CD8-positive, alpha-beta memory T cell (primary cell): ENCODE measurements around the gene PRPF6. TPM values are rescaled to one million over a fixed set of nuclear protein-coding genes. Genes with fewer than 3 reads are reported as not detected.
"Not testable (repeated sequence)": the region's sequence is repeated elsewhere in the genome, so short reads cannot be mapped to it uniquely, and the experiment has no call there.

ENCODE experiments used
- CTCF ChIA-PET: fragments of 350-600 bp; sonication (Branson Sonifier 250); formaldehyde crosslinking; loops from one replicate; lab custom pipeline; 2021; ENCODE audit warnings: antibody characterized with exemption; lab: Charles Lee
- POLR2A ChIA-PET: fragments of 350-600 bp; sonication (Branson Sonifier 250); formaldehyde crosslinking; loops from one replicate; lab custom pipeline; 2021; ENCODE audit warnings: antibody characterized with exemption; lab: Charles Lee
- DNase-seq, 5 donors: peaks; one replicate each; pipeline versions ENCODE4 v3.0.0 to v3.0.0-alpha.2; 2020 to 2022; ENCODE audit warnings: mixed read lengths in 1 of 5
- H3K27ac ChIP-seq: one replicate; pipeline ENCODE4 v1.7.0; 2013; ENCODE audit warnings: low read depth, mild to moderate bottlenecking, low read length, moderate library complexity
- H3K27me3 ChIP-seq: 2 replicates; pipeline ENCODE4 v1.7.0; 2013; ENCODE audit warnings: low read length, mild to moderate bottlenecking; ENCODE audit not compliant: insufficient read depth, poor library complexity, severe bottlenecking
- H3K36me3 ChIP-seq: 2 replicates; pipeline ENCODE4 v1.7.0; 2013; ENCODE audit warnings: mild to moderate bottlenecking, low read length, moderate library complexity; ENCODE audit not compliant: insufficient read depth
- H3K4me1 ChIP-seq: 2 replicates; pipeline ENCODE4 v1.7.0; 2013; ENCODE audit warnings: mild to moderate bottlenecking, low read length, moderate library complexity; ENCODE audit not compliant: insufficient read depth
- H3K4me3 ChIP-seq: 2 replicates; pipeline ENCODE4 v1.7.0; 2013; ENCODE audit warnings: mild to moderate bottlenecking, low read length
- H3K9me3 ChIP-seq: 2 replicates; pipeline ENCODE4 v1.7.0; 2013; ENCODE audit warnings: mild to moderate bottlenecking, low read length
- H3K27ac Mint-ChIP-seq, 8 donors: one replicate each; pipeline ENCODE4 v1.8.0; 2020 to 2021; ENCODE audit warnings: mixed read lengths in 8 of 8, mild to moderate bottlenecking in 6 of 8, inconsistent platforms in 3 of 8, moderate library complexity in 3 of 8
- H3K27me3 Mint-ChIP-seq, 2 donors: one replicate each; pipeline ENCODE4 v1.8.0; 2020 to 2021; ENCODE audit warnings: mixed read lengths in 2 of 2, mild to moderate bottlenecking in 1 of 2, moderate library complexity in 1 of 2
- H3K36me3 Mint-ChIP-seq, 3 donors: one replicate each; pipeline ENCODE4 v1.8.0; 2020 to 2021; ENCODE audit warnings: mixed read lengths in 3 of 3, inconsistent platforms in 1 of 3, mild to moderate bottlenecking in 1 of 3
- H3K4me1 Mint-ChIP-seq, 3 donors: one replicate each; pipeline ENCODE4 v1.8.0; 2020 to 2021; ENCODE audit warnings: mixed read lengths in 3 of 3, inconsistent platforms in 1 of 3, mild to moderate bottlenecking in 1 of 3
- H3K4me3 Mint-ChIP-seq, 7 donors: one replicate each; pipeline ENCODE4 v1.8.0; 2020 to 2021; ENCODE audit warnings: mixed read lengths in 7 of 7, mild to moderate bottlenecking in 6 of 7, moderate library complexity in 4 of 7, inconsistent platforms in 2 of 7
- H3K9me3 Mint-ChIP-seq, 5 donors: one replicate each; pipeline ENCODE4 v1.8.0; 2020 to 2022; ENCODE audit warnings: mixed read lengths in 5 of 5, mild to moderate bottlenecking in 3 of 5, moderate library complexity in 2 of 5, inconsistent platforms in 1 of 5
- polyA plus RNA-seq: library from polyadenylated mRNA; unstranded; fragments of 300-500 nt; fragmentation: Illumina TruSeq; gene quantifications from one replicate; pipeline ENCODE4 v1.2.3, GENCODE V29; 2021
- total RNA-seq, 2 experiments: library from RNA; stranded (reverse); gene quantifications; one replicate each; pipeline ENCODE4 v1.2.3, GENCODE V29; 2021

PRPF6 gene
- total and polyA plus RNA-seq, 3 experiments from 2014 or later: 76.2 to 97.1 (median 78.3) TPM

GRCh38 chr20:63959699-63960075 is 21.2 kb upstream of the PRPF6 start:
- no peak overlapping the region for H3K4me3 ChIP-seq
- H3K36me3 ChIP-seq: no peaks in the 10 kb centered on the region
- Mint-ChIP-seq H3K27me3 (peaks cover 0 to 1% of the 10 kb centered on the region in 2 donors), H3K36me3 (peaks cover 0 to 34% (median 0%) of the 10 kb centered on the region in 3 donors), H3K4me1 (peaks cover 6 to 20% (median 9%) of the 10 kb centered on the region in 3 donors), H3K4me3 (peak overlapping the region in 1 of 7 donors; percentile 9), H3K9me3 (no peaks in the 10 kb centered on the region), H3K27ac (no peak overlapping the region)
- no peaks in the 10 kb centered on the region for H3K27me3 ChIP-seq
- ChIA-PET CTCF (no interaction called here), POLR2A (no interaction called here)
- H3K9me3 ChIP-seq: no peaks in the 10 kb centered on the region
- DNase-seq: no peak
- H3K4me1 ChIP-seq: peaks cover 16% of the 10 kb centered on the region
- no peak overlapping the region for H3K27ac ChIP-seq

GRCh38 chr20:63960654-63961621 is 20.0 kb upstream of the PRPF6 start:
- Mint-ChIP-seq H3K27ac (peak overlapping the region in 2 of 8 donors; percentile 50), H3K4me1 (peaks cover 0 to 14% (median 6%) of the 10 kb centered on the region in 3 donors), H3K36me3 (peaks cover 0 to 34% (median 0%) of the 10 kb centered on the region in 3 donors), H3K4me3 (peak overlapping the region in 1 of 7 donors; percentile 56)
- H3K27ac ChIP-seq, H3K4me3 ChIP-seq, H3K9me3 ChIP-seq, H3K4me1 ChIP-seq, DNase-seq, H3K27me3 ChIP-seq, H3K9me3 Mint-ChIP-seq, H3K27me3 Mint-ChIP-seq, POLR2A ChIA-PET, H3K36me3 ChIP-seq: not testable (repeated sequence)
- CTCF ChIA-PET: interaction anchor here (0.9 kb wide), 1 partner anchor 19 kb away, joined by 4 read pairs; the partner anchor contains the start of gene PRPF6

GRCh38 chr20:63961664-63962425 is 19.1 kb upstream of the PRPF6 start:
- Histone ChIP-seq H3K36me3 (no peaks in the 10 kb centered on the region), H3K4me1 (peaks cover 7% of the 10 kb centered on the region), H3K4me3 (no peak overlapping the region), H3K9me3 (no peaks in the 10 kb centered on the region), H3K27me3 (no peaks in the 10 kb centered on the region), H3K27ac (no peak overlapping the region)
- ChIA-PET CTCF (interaction anchor here (0.6 to 1.0 kb wide), 3 partner anchors 18 to 121 kb away, joined by 3 to 4 read pairs (median 4); partner anchors contain the start of gene PRPF6), POLR2A (no interaction called here)
- peaks cover 0 to 11% (median 4%) of the 10 kb centered on the region in 3 donors for H3K4me1 Mint-ChIP-seq
- H3K9me3 Mint-ChIP-seq: peaks cover 0 to 3% (median 0%) of the 10 kb centered on the region in 5 donors
- H3K27me3 Mint-ChIP-seq: peaks cover 0 to 1% of the 10 kb centered on the region in 2 donors
- peaks cover 0 to 41% (median 0%) of the 10 kb centered on the region in 3 donors for H3K36me3 Mint-ChIP-seq
- H3K27ac Mint-ChIP-seq: peak overlapping the region in 1 of 8 donors; percentile 50
- no peak for DNase-seq
- peak overlapping the region in 2 of 7 donors; percentile 13 to 56 for H3K4me3 Mint-ChIP-seq

DNA sequence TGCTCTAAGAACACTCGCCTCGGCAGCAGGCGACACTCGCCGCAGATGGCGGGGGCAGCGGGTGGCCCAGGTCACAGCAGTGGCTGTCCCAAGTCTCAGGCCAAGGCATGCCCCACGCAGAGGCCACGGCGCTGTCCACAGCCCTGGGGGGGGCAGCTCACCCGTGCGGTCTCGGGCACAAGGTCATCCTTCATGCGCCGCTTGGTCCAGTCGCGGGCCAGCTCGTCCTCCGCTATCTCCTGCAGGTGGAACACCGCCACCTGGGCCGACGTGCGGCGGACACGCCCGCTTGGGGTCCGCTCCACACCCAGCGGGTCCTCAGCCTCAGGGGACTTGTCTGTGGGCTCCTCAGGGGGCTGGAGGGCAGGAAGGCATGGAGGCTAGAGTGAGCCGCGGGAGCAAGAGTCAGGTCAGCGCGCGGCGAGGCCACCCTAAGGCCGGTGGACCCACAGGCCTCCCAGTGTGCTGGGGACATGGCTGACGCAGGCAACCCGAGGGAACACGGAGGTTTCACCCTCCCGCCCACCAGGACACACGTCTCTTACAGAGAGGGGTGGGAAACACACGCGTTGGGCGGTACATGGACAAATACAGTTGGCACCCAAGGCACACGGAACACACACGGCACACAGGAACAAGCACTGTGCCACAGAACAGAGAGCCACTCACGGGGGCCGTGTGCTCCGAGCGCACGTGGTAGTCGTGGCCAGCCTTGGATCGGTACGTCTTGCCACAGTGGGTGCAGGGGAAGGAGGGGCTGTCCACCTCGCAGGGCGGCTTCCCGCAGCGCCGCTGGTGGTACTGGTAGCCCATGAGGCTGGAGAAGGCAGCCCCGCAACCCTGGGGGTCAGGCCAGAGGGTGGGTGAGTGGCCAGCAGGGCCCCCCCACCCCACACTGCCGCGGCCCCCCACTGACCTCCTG is 18.2 kb upstream of the PRPF6 start:
- peaks cover 3% of the 10 kb centered on the region for H3K36me3 ChIP-seq
- no peak for DNase-seq
- no peaks in the 10 kb centered on the region for H3K4me1 ChIP-seq
- no peak overlapping the region for H3K27ac ChIP-seq
- H3K36me3 Mint-ChIP-seq: peaks cover 0 to 42% (median 0%) of the 10 kb centered on the region in 3 donors
- peaks cover 0 to 3% (median 0%) of the 10 kb centered on the region in 3 donors for H3K4me1 Mint-ChIP-seq
- ChIA-PET CTCF (interaction anchor here (0.6 to 1.0 kb wide), 2 partner anchors 76 to 120 kb away, joined by 3 to 4 read pairs; no protein-coding TSS in a partner anchor), POLR2A (no interaction called here)
- no peak overlapping the region for H3K27ac Mint-ChIP-seq
- no peak overlapping the region for H3K4me3 Mint-ChIP-seq
- H3K27me3 ChIP-seq: no peaks in the 10 kb centered on the region
- H3K9me3 Mint-ChIP-seq: peaks cover 0 to 3% (median 0%) of the 10 kb centered on the region in 5 donors
- H3K9me3 ChIP-seq: no peaks in the 10 kb centered on the region
- peaks cover 0 to 1% of the 10 kb centered on the region in 2 donors for H3K27me3 Mint-ChIP-seq
- H3K4me3 ChIP-seq: no peak overlapping the region

DNA sequence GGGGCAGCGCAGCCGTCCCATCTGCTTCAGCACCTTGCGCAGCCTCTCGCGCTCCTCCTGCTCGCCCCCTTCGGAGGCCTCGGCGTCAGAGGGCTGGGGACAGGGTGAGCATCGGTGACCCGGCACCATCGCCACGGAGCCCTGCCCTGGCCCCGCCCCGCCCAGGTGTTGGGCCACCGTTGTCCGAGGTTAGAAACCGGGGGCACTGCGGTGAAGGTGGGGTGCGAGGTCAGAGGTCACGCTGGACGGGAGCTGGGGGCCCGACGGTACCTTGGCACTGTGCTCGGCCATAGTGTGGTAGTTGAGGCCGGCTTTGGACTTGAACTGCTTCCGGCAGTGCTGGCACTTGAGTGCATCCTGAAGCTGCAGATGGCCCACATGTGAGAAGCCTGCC is 17.6 kb upstream of the PRPF6 start:
- H3K9me3 Mint-ChIP-seq: peaks cover 0 to 3% (median 0%) of the 10 kb centered on the region in 5 donors
- ChIA-PET CTCF (interaction anchor here (1.1 kb wide), 1 partner anchor 10 kb away, joined by 3 read pairs; no protein-coding TSS in a partner anchor), POLR2A (no interaction called here)
- H3K4me1 Mint-ChIP-seq: peaks cover 3 to 4% (median 4%) of the 10 kb centered on the region in 3 donors
- Histone ChIP-seq H3K9me3 (no peaks in the 10 kb centered on the region), H3K4me1 (peaks cover 3% of the 10 kb centered on the region), H3K36me3 (peaks cover 4% of the 10 kb centered on the region), H3K4me3 (no peak overlapping the region), H3K27ac (no peak overlapping the region), H3K27me3 (no peaks in the 10 kb centered on the region)
- H3K27me3 Mint-ChIP-seq: peaks cover 0 to 2% of the 10 kb centered on the region in 2 donors
- no peak overlapping the region for H3K4me3 Mint-ChIP-seq
- H3K36me3 Mint-ChIP-seq: peaks cover 0 to 42% (median 0%) of the 10 kb centered on the region in 3 donors
- H3K27ac Mint-ChIP-seq: no peak overlapping the region
- DNase-seq: peak in 1 of 5 donors; percentile 45

GRCh38 chr20:63963784-63964301 is 17.1 kb upstream of the PRPF6 start:
- H3K9me3 Mint-ChIP-seq: peaks cover 0 to 3% (median 0%) of the 10 kb centered on the region in 5 donors
- peaks cover 4% of the 10 kb centered on the region for H3K36me3 ChIP-seq

More at GRCh38 chr20:63963784-63964301, 17.1 kb upstream of the PRPF6 start:
- peaks cover 7 to 9% (median 7%) of the 10 kb centered on the region in 3 donors for H3K4me1 Mint-ChIP-seq
- Histone ChIP-seq H3K4me3 (no peak overlapping the region), H3K9me3 (no peaks in the 10 kb centered on the region), H3K4me1 (peaks cover 8% of the 10 kb centered on the region), H3K27me3 (no peaks in the 10 kb centered on the region), H3K27ac (no peak overlapping the region)
- peaks cover 0 to 42% (median 0%) of the 10 kb centered on the region in 3 donors for H3K36me3 Mint-ChIP-seq
- H3K27me3 Mint-ChIP-seq: peaks cover 0 to 2% of the 10 kb centered on the region in 2 donors
- DNase-seq: peak in 1 of 5 donors; percentile 40
- peak overlapping the region in 1 of 8 donors; percentile 77 for H3K27ac Mint-ChIP-seq
- POLR2A ChIA-PET: no interaction called here
- H3K4me3 Mint-ChIP-seq: no peak overlapping the region
- CTCF ChIA-PET: interaction anchor here (1.1 kb wide), 1 partner anchor 10 kb away, joined by 3 read pairs; no protein-coding TSS in a partner anchor
